ENCODE measurements around the gene SYCP3. TPM values are rescaled to one million over a fixed set of nuclear protein-coding genes. Genes with fewer than 3 reads are reported as not detected.

SYCP3 gene
- total RNA-seq, 1 donor from 2014 or later, result 0.64 TPM

DNA sequence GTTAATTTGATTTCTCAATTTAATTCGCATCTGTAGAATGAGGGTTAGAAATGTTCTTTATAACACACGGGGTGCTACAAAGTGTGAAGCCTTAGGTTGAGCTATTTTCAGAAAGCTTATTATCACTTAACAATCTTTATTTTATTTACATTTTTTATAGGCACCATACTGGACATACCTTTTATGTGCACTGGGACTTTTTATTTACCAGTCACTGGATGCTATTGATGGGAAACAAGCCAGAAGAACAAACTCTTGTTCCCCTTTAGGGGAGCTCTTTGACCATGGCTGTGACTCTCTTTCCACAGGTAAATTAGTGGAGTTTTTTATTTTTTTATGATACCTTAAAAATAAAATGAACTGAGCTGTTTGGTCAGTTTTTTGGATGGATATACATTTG lies 25.3 kb downstream of the SYCP3 start:
- intact Hi-C loops (cut with DNase I), result no loop called here
- peaks cover 4% of the 10 kb centered on the region for H3K36me3 ChIP-seq
- ATAC-seq (no peak), DNase-seq (no peak)
- peaks cover 5% of the 10 kb centered on the region for H3K4me1 ChIP-seq
- H3K4me3 ChIP-seq, result no peak overlapping the region
- H3K27ac ChIP-seq, result no peak overlapping the region
- no peak for TF ChIP-seq CTCF (IDR thresholded peaks at IDR 0.05)
- H3K27me3 ChIP-seq, result no peaks in the 10 kb centered on the region
- no peaks in the 10 kb centered on the region for H3K9me3 ChIP-seq

DNA sequence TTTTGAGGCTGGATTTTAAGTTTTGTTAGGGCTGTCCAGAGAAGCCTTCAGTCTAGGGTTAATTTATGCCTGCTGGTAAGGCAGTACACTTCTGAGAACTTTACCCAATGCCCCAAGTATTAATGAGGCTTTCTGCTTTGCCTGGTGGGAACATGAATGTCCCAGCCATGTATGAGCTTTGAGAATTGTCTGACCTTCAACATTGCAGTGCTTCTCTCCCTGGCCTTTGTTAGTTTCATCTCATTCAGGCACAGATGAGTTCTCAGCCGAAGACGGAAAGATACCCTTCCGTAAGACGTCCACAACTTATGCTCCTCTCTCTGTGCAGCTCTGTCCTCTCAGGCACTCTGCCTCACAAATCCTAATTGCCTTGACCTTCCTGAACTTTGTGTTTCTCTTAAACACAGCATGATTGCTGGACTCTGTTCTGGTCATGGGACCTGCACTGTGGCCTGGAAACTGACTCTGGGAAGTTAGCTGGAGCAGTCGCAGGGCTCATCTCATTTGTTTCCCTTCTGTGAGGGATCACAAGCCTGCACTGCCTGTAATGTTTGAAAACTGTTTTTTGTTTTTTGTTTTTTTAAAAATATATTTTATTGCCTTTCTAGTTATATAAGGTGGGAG lies 26.1 kb downstream of the SYCP3 start:
- Histone ChIP-seq H3K36me3 (peaks cover 4% of the 10 kb centered on the region), H3K4me3 (no peak overlapping the region), H3K27ac (no peak overlapping the region), H3K27me3 (no peaks in the 10 kb centered on the region), H3K4me1 (peaks cover 5% of the 10 kb centered on the region), H3K9me3 (no peaks in the 10 kb centered on the region)
- intact Hi-C loops (cut with DNase I), result no loop called here
- TF ChIP-seq CTCF (IDR thresholded peaks at IDR 0.05), result no peak
- peak; percentile 76 for ATAC-seq
- no peak for DNase-seq

GRCh38 chr12:101710288-101710687 lies 29.0 kb downstream of the SYCP3 start:
- TF ChIP-seq CTCF (IDR thresholded peaks at IDR 0.05), result no peak
- DNase-seq (no peak), ATAC-seq (no peak)
- Histone ChIP-seq H3K27me3 (no peaks in the 10 kb centered on the region), H3K4me1 (peaks cover 5% of the 10 kb centered on the region), H3K9me3 (no peaks in the 10 kb centered on the region), H3K36me3 (no peaks in the 10 kb centered on the region), H3K4me3 (no peak overlapping the region), H3K27ac (no peak overlapping the region)
- intact Hi-C loops (cut with DNase I), result no loop called here

- intact Hi-C loops (cut with DNase I), result no loop called here
- H3K4me3 ChIP-seq, result no peak overlapping the region
- H3K27me3 ChIP-seq, result no peaks in the 10 kb centered on the region
- H3K27ac ChIP-seq, result no peak overlapping the region
- no peak for DNase-seq
- peak; percentile 88 for ATAC-seq
- no peaks in the 10 kb centered on the region for H3K36me3 ChIP-seq
- peaks cover 7% of the 10 kb centered on the region for H3K4me1 ChIP-seq
- no peaks in the 10 kb centered on the region for H3K9me3 ChIP-seq
- no peak for TF ChIP-seq CTCF (IDR thresholded peaks at IDR 0.05)
Observed at GRCh38 chr12:101707131-101707782, 32.0 kb downstream of the SYCP3 start.

GRCh38 chr12:101706403-101706802 lies 32.9 kb downstream of the SYCP3 start:
- H3K36me3 ChIP-seq, result no peaks in the 10 kb centered on the region
- intact Hi-C loops (cut with DNase I), result no loop called here
- H3K9me3 ChIP-seq, result no peaks in the 10 kb centered on the region
- no peak for TF ChIP-seq CTCF (IDR thresholded peaks at IDR 0.05)
- H3K27ac ChIP-seq, result no peak overlapping the region
- H3K4me3 ChIP-seq, result no peak overlapping the region
- H3K4me1 ChIP-seq, result peaks cover 16% of the 10 kb centered on the region
- ATAC-seq, result no peak
- H3K27me3 ChIP-seq, result no peaks in the 10 kb centered on the region
- no peak for DNase-seq
